ENCODE measurements around the gene MAPKAPK5. TPM values are rescaled to one million over a fixed set of nuclear protein-coding genes. Genes with fewer than 3 reads are reported as not detected.
"Not testable (repeated sequence)": the region's sequence is repeated elsewhere in the genome, so short reads cannot be mapped to it uniquely, and the experiment has no call there.

Gene MAPKAPK5
- total RNA-seq, 3 donors from 2014 or later (not counting 1 experiment from before 2014, with no cell fraction given): 54.8 to 64.9 (median 63.5) TPM

GRCh38 chr12:111826992-111827391 is 15.0 kb upstream of the MAPKAPK5 start:
- no peaks in the 10 kb centered on the region for H3K4me1 Mint-ChIP-seq
- H3K27me3 Mint-ChIP-seq (ENCODE audit: low read depth in 2 of 2): peaks cover 0 to 14% of the 10 kb centered on the region in 2 donors
- no peak overlapping the region for H3K4me3 Mint-ChIP-seq
- H3K27ac ChIP-seq (ENCODE audit: low read length): no peak overlapping the region
- H3K36me3 Mint-ChIP-seq: no peaks in the 10 kb centered on the region
- no peak for TF ChIP-seq CTCF (IDR thresholded peaks at IDR 0.05)
- no peaks in the 10 kb centered on the region for H3K36me3 ChIP-seq (ENCODE audit: control insufficient read depth, insufficient read depth, low read length)
- no peak for DNase-seq
- H3K27ac Mint-ChIP-seq: no peak overlapping the region
- intact Hi-C loops (cut with micrococcal nuclease): no loop called here
- no peaks in the 10 kb centered on the region for H3K4me1 ChIP-seq (ENCODE audit: control insufficient read depth, insufficient read depth, low read length)
- no peaks in the 10 kb centered on the region for H3K9me3 ChIP-seq (ENCODE audit: control insufficient read depth, insufficient read depth, low read length)
- H3K4me3 ChIP-seq (ENCODE audit: low read length): no peak overlapping the region
- no peaks in the 10 kb centered on the region for H3K27me3 ChIP-seq (ENCODE audit: control insufficient read depth, insufficient read depth, low read length)
- H3K9me3 Mint-ChIP-seq: no peaks in the 10 kb centered on the region
- no peak for ATAC-seq
- WGBS (ENCODE audit: insufficient coverage): 62% methylated on average over 2 of the region's 2 CpGs

DNA sequence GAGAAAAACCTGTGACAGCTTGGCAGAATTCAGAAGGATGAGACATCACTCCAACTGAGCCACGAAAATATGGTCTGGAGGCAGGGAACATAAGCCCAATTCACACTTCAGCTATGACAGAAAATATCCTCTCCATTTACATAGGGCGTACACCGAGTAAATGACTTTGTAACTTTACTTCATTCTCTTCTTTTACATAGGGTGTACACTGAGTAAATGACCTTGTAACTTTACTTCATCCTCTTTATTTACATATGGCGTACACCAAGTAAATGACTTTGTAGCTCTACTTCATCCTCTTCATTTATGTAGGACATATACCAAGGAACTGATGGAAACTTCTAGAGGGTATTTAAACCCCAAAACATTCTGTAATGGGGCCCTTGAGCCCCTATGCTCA is 14.1 kb upstream of the MAPKAPK5 start:
- Histone ChIP-seq H3K36me3 (ENCODE audit: control insufficient read depth, insufficient read depth, low read length) (no peaks in the 10 kb centered on the region), H3K9me3 (ENCODE audit: control insufficient read depth, insufficient read depth, low read length) (no peaks in the 10 kb centered on the region), H3K27ac (ENCODE audit: low read length) (no peak overlapping the region), H3K4me1 (ENCODE audit: control insufficient read depth, insufficient read depth, low read length) (no peaks in the 10 kb centered on the region), H3K27me3 (ENCODE audit: control insufficient read depth, insufficient read depth, low read length) (no peaks in the 10 kb centered on the region), H3K4me3 (ENCODE audit: low read length) (no peak overlapping the region)
- no peaks in the 10 kb centered on the region for H3K36me3 Mint-ChIP-seq
- no peaks in the 10 kb centered on the region for H3K9me3 Mint-ChIP-seq
- 96% methylated on average over 4 of the region's 4 CpGs for WGBS (ENCODE audit: insufficient coverage)
- intact Hi-C loops (cut with micrococcal nuclease): no loop called here
- no peak overlapping the region for H3K4me3 Mint-ChIP-seq
- DNase-seq: no peak
- H3K27me3 Mint-ChIP-seq (ENCODE audit: low read depth in 2 of 2): peaks cover 6% of the 10 kb centered on the region in 2 donors
- no peak overlapping the region for H3K27ac Mint-ChIP-seq
- H3K4me1 Mint-ChIP-seq: no peaks in the 10 kb centered on the region
- no peak for ATAC-seq
- TF ChIP-seq CTCF (IDR thresholded peaks at IDR 0.05): no peak

DNA sequence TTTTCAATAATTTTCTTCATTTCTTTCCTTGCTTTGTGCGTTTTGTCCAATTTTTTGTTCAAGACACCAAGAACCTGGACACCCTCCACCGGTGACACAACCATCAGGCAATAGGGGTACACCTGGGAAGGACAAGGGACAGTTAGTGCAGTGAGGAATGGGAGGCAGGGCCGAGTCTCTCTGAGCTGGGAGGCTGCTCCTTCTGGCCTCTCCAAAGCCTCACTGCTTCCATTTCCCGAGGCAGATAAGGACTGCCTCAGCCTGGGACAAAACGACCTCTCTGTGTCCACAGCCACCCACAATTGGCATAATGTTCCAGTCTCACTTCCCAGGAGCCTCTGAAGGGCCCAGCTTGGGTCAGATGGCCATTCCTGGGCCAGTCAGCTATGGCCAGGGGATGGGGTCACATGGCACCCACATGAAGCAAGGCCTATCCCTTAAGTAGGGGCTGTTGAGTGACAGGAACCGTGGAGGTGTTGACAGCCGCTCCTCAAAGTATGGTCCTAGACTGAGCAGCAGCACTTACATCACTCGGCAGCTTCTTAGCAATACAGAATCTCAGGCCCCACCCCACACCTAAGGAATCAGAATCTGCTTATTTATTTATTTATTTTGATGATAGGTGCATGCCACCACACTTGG is 13.6 kb upstream of the MAPKAPK5 start:
- Histone ChIP-seq H3K36me3 (ENCODE audit: control insufficient read depth, insufficient read depth, low read length) (no peaks in the 10 kb centered on the region), H3K27ac (ENCODE audit: low read length) (no peak overlapping the region), H3K4me1 (ENCODE audit: control insufficient read depth, insufficient read depth, low read length) (no peaks in the 10 kb centered on the region), H3K9me3 (ENCODE audit: control insufficient read depth, insufficient read depth, low read length) (no peaks in the 10 kb centered on the region), H3K4me3 (ENCODE audit: low read length) (no peak overlapping the region), H3K27me3 (ENCODE audit: control insufficient read depth, insufficient read depth, low read length) (no peaks in the 10 kb centered on the region)
- H3K36me3 Mint-ChIP-seq: no peaks in the 10 kb centered on the region
- WGBS (ENCODE audit: insufficient coverage): 86% methylated on average over 7 of the region's 8 CpGs
- H3K9me3 Mint-ChIP-seq: no peaks in the 10 kb centered on the region
- DNase-seq (no peak), ATAC-seq (no peak)
- H3K4me3 Mint-ChIP-seq: no peak overlapping the region
- no peak for TF ChIP-seq CTCF (IDR thresholded peaks at IDR 0.05)
- no peaks in the 10 kb centered on the region for H3K4me1 Mint-ChIP-seq
- H3K27me3 Mint-ChIP-seq (ENCODE audit: low read depth in 2 of 2): peaks cover under 1 to 7% of the 10 kb centered on the region in 2 donors
- no peak overlapping the region for H3K27ac Mint-ChIP-seq
- intact Hi-C loops (cut with micrococcal nuclease): no loop called here

- H3K27me3 Mint-ChIP-seq (ENCODE audit: low read depth in 2 of 2): peaks cover 8 to 10% of the 10 kb centered on the region in 2 donors
- H3K27ac Mint-ChIP-seq; ATAC-seq; H3K4me3 Mint-ChIP-seq; intact Hi-C loops (cut with micrococcal nuclease); H3K36me3 Mint-ChIP-seq; H3K36me3 ChIP-seq (ENCODE audit: control insufficient read depth, insufficient read depth, low read length); H3K9me3 Mint-ChIP-seq; H3K27me3 ChIP-seq (ENCODE audit: control insufficient read depth, insufficient read depth, low read length); DNase-seq; H3K4me1 Mint-ChIP-seq; H3K9me3 ChIP-seq (ENCODE audit: control insufficient read depth, insufficient read depth, low read length); H3K4me3 ChIP-seq (ENCODE audit: low read length); H3K4me1 ChIP-seq (ENCODE audit: control insufficient read depth, insufficient read depth, low read length); H3K27ac ChIP-seq (ENCODE audit: low read length): not testable (repeated sequence)
- 100% methylated on average over 1 of the region's 3 CpGs for WGBS (ENCODE audit: insufficient coverage)
These were observed 12.4 kb upstream of the MAPKAPK5 start for GRCh38 chr12:111829635-111830034.

GRCh38 chr12:111834740-111835386 is 7.2 kb upstream of the MAPKAPK5 start:
- H3K27ac Mint-ChIP-seq; H3K4me1 Mint-ChIP-seq; H3K4me1 ChIP-seq (ENCODE audit: control insufficient read depth, insufficient read depth, low read length); H3K4me3 ChIP-seq (ENCODE audit: low read length); H3K9me3 Mint-ChIP-seq; intact Hi-C loops (cut with micrococcal nuclease); H3K9me3 ChIP-seq (ENCODE audit: control insufficient read depth, insufficient read depth, low read length); H3K36me3 ChIP-seq (ENCODE audit: control insufficient read depth, insufficient read depth, low read length); H3K4me3 Mint-ChIP-seq; H3K27ac ChIP-seq (ENCODE audit: low read length); H3K27me3 ChIP-seq (ENCODE audit: control insufficient read depth, insufficient read depth, low read length); DNase-seq; ATAC-seq; H3K36me3 Mint-ChIP-seq: not testable (repeated sequence)
- 72% methylated on average over 22 of the region's 22 CpGs for WGBS (ENCODE audit: insufficient coverage)
- peaks cover 8 to 10% of the 10 kb centered on the region in 2 donors for H3K27me3 Mint-ChIP-seq (ENCODE audit: low read depth in 2 of 2)
